ENCODE results near the gene SARDH.

GRCh38 chr9:133665096-133665495, 73.1 kb downstream of the SARDH start:
- TF ChIP-seq CTCF (conservative IDR thresholded peaks at IDR 0.05 in 1 of 2, IDR thresholded peaks at IDR 0.05 in 1 of 2; ENCODE audit: low read depth in 1 of 2, low read length in 2 of 2) (no peak), EZH2 (IDR thresholded peaks at IDR 0.05; ENCODE audit: low read length, missing control alignments) (no peak)

Measured in fibroblast of lung (primary cell).